Measurements from ENCODE around the gene ARAP2.

- no peak for TF ChIP-seq CTCF (IDR thresholded peaks at IDR 0.05)
- no peak for TF ChIP-seq POLR2AphosphoS5 (IDR thresholded peaks at IDR 0.05; ENCODE audit: low read depth, low read length)
- TF ChIP-seq TCF7L2 (IDR thresholded peaks at IDR 0.05; ENCODE audit: low read depth, low read length): no peak
- no peak for TF ChIP-seq SIN3A (IDR thresholded peaks at IDR 0.05; ENCODE audit: borderline replicate concordance, insufficient read depth, low read depth, low read length)
- TF ChIP-seq REST (IDR thresholded peaks at IDR 0.05; ENCODE audit: insufficient read depth in 1 of 2, low read depth in 2 of 2, low read length in 1 of 2): no peak
These were observed 36.9 kb downstream of the ARAP2 start for GRCh38 chr4:36207367-36207766.

All from Panc1 (cell line).